ENCODE measurements around the gene RIMBP2. TPM values are rescaled to one million over a fixed set of nuclear protein-coding genes. Genes with fewer than 3 reads are reported as not detected.

RIMBP2 gene
- total and polyA plus RNA-seq, 7 experiments from 2014 or later = 0.05 TPM; not detected in 6

DNA sequence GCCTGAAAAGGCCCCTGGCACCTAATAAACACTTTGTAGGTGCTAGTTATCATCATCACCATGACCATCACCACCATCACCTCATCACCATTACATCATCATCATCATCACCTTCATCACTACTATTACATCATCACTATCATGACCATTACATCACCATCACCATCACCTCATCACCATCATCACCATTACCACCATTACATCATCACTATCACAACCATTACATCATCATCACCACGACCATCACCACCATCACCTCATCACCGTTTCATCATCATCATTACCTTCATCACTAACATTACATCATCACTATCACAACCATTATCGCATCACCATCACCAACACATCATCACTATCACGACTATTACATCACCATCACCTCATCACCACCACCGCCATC is 132.8 kb downstream of the RIMBP2 start:
- H3K4me1 ChIP-seq (ENCODE audit: control insufficient read depth in 2 of 2, insufficient read depth in 2 of 2, low read length in 2 of 2) = no peaks in the 10 kb centered on the region
- H3K4me3 Mint-ChIP-seq = no peak overlapping the region
- peaks cover 0 to 4% (median 0%) of the 10 kb centered on the region in 5 donors for H3K36me3 Mint-ChIP-seq
- H3K4me3 ChIP-seq (ENCODE audit: low read length) = no peak overlapping the region
- H3K9me3 ChIP-seq (ENCODE audit: control insufficient read depth in 2 of 3, low read length in 3 of 3) = peaks cover 0 to 5% (median 0%) of the 10 kb centered on the region in 3 experiments
- H3K36me3 ChIP-seq (ENCODE audit: control insufficient read depth in 2 of 3, insufficient read depth in 3 of 3, low read length in 3 of 3) = no peaks in the 10 kb centered on the region
- H3K27me3 Mint-ChIP-seq = peaks cover 0 to 25% (median 6%) of the 10 kb centered on the region in 5 donors
- H3K27ac Mint-ChIP-seq = no peak overlapping the region
- no peaks in the 10 kb centered on the region for H3K4me1 Mint-ChIP-seq
- DNase-seq = no peak
- intact Hi-C loops (cut with micrococcal nuclease) = no loop called here
- no peak overlapping the region for H3K27ac ChIP-seq (ENCODE audit: low read depth, low read length)
- peaks cover 0 to 13% (median 7%) of the 10 kb centered on the region in 11 donors for H3K9me3 Mint-ChIP-seq
- no peaks in the 10 kb centered on the region for H3K27me3 ChIP-seq (ENCODE audit: control insufficient read depth in 2 of 2, insufficient read depth in 2 of 2, low read length in 2 of 2)
- CTCF ChIA-PET = no interaction called here
- ATAC-seq = no peak
- POLR2A ChIA-PET = no interaction called here

GRCh38 chr12:130582286-130582685 is 133.8 kb downstream of the RIMBP2 start:
- POLR2A ChIA-PET = no interaction called here
- ATAC-seq = no peak
- peaks cover 0 to 18% (median 0%) of the 10 kb centered on the region in 5 donors for H3K27me3 Mint-ChIP-seq

GRCh38 chr12:130581782-130582181 is 134.3 kb downstream of the RIMBP2 start:
- DNase-seq = no peak
- ATAC-seq = no peak
- ChIA-PET CTCF (no interaction called here), POLR2A (no interaction called here)
- Mint-ChIP-seq H3K27ac (no peak overlapping the region), H3K27me3 (peaks cover 0 to 18% (median 0%) of the 10 kb centered on the region in 5 donors), H3K9me3 (peaks cover 0 to 9% (median 2%) of the 10 kb centered on the region in 11 donors), H3K4me3 (no peak overlapping the region), H3K36me3 (peaks cover 0 to 4% (median 0%) of the 10 kb centered on the region in 5 donors), H3K4me1 (no peaks in the 10 kb centered on the region)
- H3K4me1 ChIP-seq (ENCODE audit: control insufficient read depth in 2 of 2, insufficient read depth in 2 of 2, low read length in 2 of 2) = no peaks in the 10 kb centered on the region
- peaks cover 0 to 5% (median 0%) of the 10 kb centered on the region in 3 experiments for H3K9me3 ChIP-seq (ENCODE audit: control insufficient read depth in 2 of 3, low read length in 3 of 3)
- no peaks in the 10 kb centered on the region for H3K27me3 ChIP-seq (ENCODE audit: control insufficient read depth in 2 of 2, insufficient read depth in 2 of 2, low read length in 2 of 2)
- no peaks in the 10 kb centered on the region for H3K36me3 ChIP-seq (ENCODE audit: control insufficient read depth in 2 of 3, insufficient read depth in 3 of 3, low read length in 3 of 3)
- intact Hi-C loops (cut with micrococcal nuclease) = no loop called here
- H3K4me3 ChIP-seq (ENCODE audit: low read length) = no peak overlapping the region
- H3K27ac ChIP-seq (ENCODE audit: low read depth, low read length) = no peak overlapping the region

More at GRCh38 chr12:130582286-130582685, 133.8 kb downstream of the RIMBP2 start:
- H3K27ac Mint-ChIP-seq = no peak overlapping the region
- Histone ChIP-seq H3K4me3 (ENCODE audit: low read length) (no peak overlapping the region), H3K36me3 (ENCODE audit: control insufficient read depth in 2 of 3, insufficient read depth in 3 of 3, low read length in 3 of 3) (no peaks in the 10 kb centered on the region), H3K4me1 (ENCODE audit: control insufficient read depth in 2 of 2, insufficient read depth in 2 of 2, low read length in 2 of 2) (no peaks in the 10 kb centered on the region), H3K27ac (ENCODE audit: low read depth, low read length) (no peak overlapping the region), H3K9me3 (ENCODE audit: control insufficient read depth in 2 of 3, low read length in 3 of 3) (peaks cover 0 to 5% (median 0%) of the 10 kb centered on the region in 3 experiments), H3K27me3 (ENCODE audit: control insufficient read depth in 2 of 2, insufficient read depth in 2 of 2, low read length in 2 of 2) (no peaks in the 10 kb centered on the region)
- intact Hi-C loops (cut with micrococcal nuclease) = no loop called here
- peaks cover 0 to 4% (median 0%) of the 10 kb centered on the region in 5 donors for H3K36me3 Mint-ChIP-seq
- CTCF ChIA-PET = no interaction called here
- no peak for DNase-seq
- no peaks in the 10 kb centered on the region for H3K4me1 Mint-ChIP-seq
- H3K9me3 Mint-ChIP-seq = peaks cover 0 to 9% (median 2%) of the 10 kb centered on the region in 11 donors
- no peak overlapping the region for H3K4me3 Mint-ChIP-seq

- Histone ChIP-seq H3K4me3 (ENCODE audit: low read length) (no peak overlapping the region), H3K4me1 (ENCODE audit: control insufficient read depth in 2 of 2, insufficient read depth in 2 of 2, low read length in 2 of 2) (no peaks in the 10 kb centered on the region), H3K36me3 (ENCODE audit: control insufficient read depth in 2 of 3, insufficient read depth in 3 of 3, low read length in 3 of 3) (no peaks in the 10 kb centered on the region), H3K27me3 (ENCODE audit: control insufficient read depth in 2 of 2, insufficient read depth in 2 of 2, low read length in 2 of 2) (no peaks in the 10 kb centered on the region), H3K9me3 (ENCODE audit: control insufficient read depth in 2 of 3, low read length in 3 of 3) (peaks cover 0 to 1% (median 0%) of the 10 kb centered on the region in 3 experiments), H3K27ac (ENCODE audit: low read depth, low read length) (no peak overlapping the region)
- Mint-ChIP-seq H3K4me3 (no peak overlapping the region), H3K4me1 (no peaks in the 10 kb centered on the region), H3K36me3 (peaks cover 0 to 4% (median 0%) of the 10 kb centered on the region in 5 donors), H3K27me3 (peaks cover 0 to 12% (median 0%) of the 10 kb centered on the region in 5 donors), H3K27ac (no peak overlapping the region), H3K9me3 (peaks cover 0 to 6% (median 0%) of the 10 kb centered on the region in 11 donors)
- ATAC-seq = no peak
- intact Hi-C loops (cut with micrococcal nuclease) = no loop called here
- ChIA-PET CTCF (no interaction called here), POLR2A (no interaction called here)
- DNase-seq = no peak
Observed at GRCh38 chr12:130579231-130579630, 136.9 kb downstream of the RIMBP2 start.

DNA sequence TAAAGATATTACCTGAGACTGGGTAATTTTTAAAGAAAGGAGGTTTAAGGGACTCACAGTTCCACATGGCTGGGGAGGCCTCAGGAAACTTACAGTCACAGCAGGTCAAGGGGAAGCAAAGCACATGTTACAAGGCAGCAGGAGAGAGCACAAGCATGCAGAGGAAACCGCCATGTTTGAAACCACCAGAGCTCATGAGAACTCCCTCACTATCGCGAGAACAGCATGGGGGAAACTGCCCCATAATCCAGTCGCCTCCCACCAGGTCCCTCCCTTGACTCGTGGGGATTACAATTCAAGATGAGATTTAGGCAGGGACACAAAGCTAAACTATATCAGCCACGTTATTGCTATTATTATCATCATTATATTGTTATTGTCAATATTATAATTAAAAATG is 138.7 kb downstream of the RIMBP2 start:
- peaks cover 0 to 4% (median 0%) of the 10 kb centered on the region in 5 donors for H3K36me3 Mint-ChIP-seq
- no peak overlapping the region for H3K27ac Mint-ChIP-seq
- no peaks in the 10 kb centered on the region for H3K4me1 Mint-ChIP-seq
- no peak overlapping the region for H3K4me3 ChIP-seq (ENCODE audit: low read length)
- H3K4me3 Mint-ChIP-seq = no peak overlapping the region
- H3K27ac ChIP-seq (ENCODE audit: low read depth, low read length) = no peak overlapping the region
- no peaks in the 10 kb centered on the region for H3K4me1 ChIP-seq (ENCODE audit: control insufficient read depth in 2 of 2, insufficient read depth in 2 of 2, low read length in 2 of 2)
- intact Hi-C loops (cut with micrococcal nuclease) = no loop called here
- H3K9me3 Mint-ChIP-seq = peaks cover 0 to 6% (median 0%) of the 10 kb centered on the region in 11 donors
- no peaks in the 10 kb centered on the region for H3K36me3 ChIP-seq (ENCODE audit: control insufficient read depth in 2 of 3, insufficient read depth in 3 of 3, low read length in 3 of 3)
- peaks cover 0 to 15% (median 3%) of the 10 kb centered on the region in 5 donors for H3K27me3 Mint-ChIP-seq
- DNase-seq = no peak
- no peaks in the 10 kb centered on the region for H3K27me3 ChIP-seq (ENCODE audit: control insufficient read depth in 2 of 2, insufficient read depth in 2 of 2, low read length in 2 of 2)
- CTCF ChIA-PET = no interaction called here
- POLR2A ChIA-PET = no interaction called here
- H3K9me3 ChIP-seq (ENCODE audit: control insufficient read depth in 2 of 3, low read length in 3 of 3) = no peaks in the 10 kb centered on the region
- no peak for ATAC-seq

- Histone ChIP-seq H3K27me3 (ENCODE audit: control insufficient read depth in 2 of 2, insufficient read depth in 2 of 2, low read length in 2 of 2) (no peaks in the 10 kb centered on the region), H3K9me3 (ENCODE audit: control insufficient read depth in 2 of 3, low read length in 3 of 3) (no peaks in the 10 kb centered on the region), H3K4me3 (ENCODE audit: low read length) (no peak overlapping the region), H3K27ac (ENCODE audit: low read depth, low read length) (no peak overlapping the region), H3K36me3 (ENCODE audit: control insufficient read depth in 2 of 3, insufficient read depth in 3 of 3, low read length in 3 of 3) (no peaks in the 10 kb centered on the region), H3K4me1 (ENCODE audit: control insufficient read depth in 2 of 2, insufficient read depth in 2 of 2, low read length in 2 of 2) (no peaks in the 10 kb centered on the region)
- Mint-ChIP-seq H3K36me3 (peaks cover 0 to 4% (median 0%) of the 10 kb centered on the region in 5 donors), H3K27ac (no peak overlapping the region), H3K9me3 (peaks cover 0 to 5% (median 0%) of the 10 kb centered on the region in 11 donors), H3K27me3 (peaks cover 0 to 18% (median 3%) of the 10 kb centered on the region in 5 donors), H3K4me3 (no peak overlapping the region), H3K4me1 (no peaks in the 10 kb centered on the region)
- ChIA-PET POLR2A (no interaction called here), CTCF (no interaction called here)
- DNase-seq (no peak), ATAC-seq (no peak)
- intact Hi-C loops (cut with micrococcal nuclease) = no loop called here
Observed at GRCh38 chr12:130576371-130576816, 139.7 kb downstream of the RIMBP2 start.

DNA sequence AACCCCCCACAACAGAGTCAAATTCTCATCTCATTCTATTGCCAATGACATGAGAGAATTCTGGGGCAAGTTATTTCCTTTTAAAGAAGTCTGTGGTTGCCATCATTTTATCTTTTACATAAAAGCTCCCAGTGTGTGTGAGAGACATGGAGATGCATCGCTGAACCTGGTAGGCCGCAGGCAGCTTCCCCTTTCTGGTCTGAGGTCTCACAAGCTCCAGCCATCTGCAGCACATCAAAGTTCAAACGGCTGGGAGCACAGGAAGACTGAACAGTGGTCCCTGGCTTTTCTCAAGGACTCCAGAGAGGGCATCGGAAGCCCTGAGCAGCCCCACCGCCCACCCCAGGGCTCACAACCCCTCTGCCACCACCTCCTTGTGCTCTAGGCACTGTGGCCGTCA is 141.7 kb downstream of the RIMBP2 start:
- Mint-ChIP-seq H3K4me1 (peaks cover 0 to 3% (median 0%) of the 10 kb centered on the region in 7 donors), H3K36me3 (no peaks in the 10 kb centered on the region), H3K27ac (no peak overlapping the region), H3K4me3 (no peak overlapping the region), H3K27me3 (peaks cover 0 to 15% (median 3%) of the 10 kb centered on the region in 5 donors), H3K9me3 (peaks cover 0 to 4% (median 0%) of the 10 kb centered on the region in 11 donors)
- Histone ChIP-seq H3K36me3 (ENCODE audit: control insufficient read depth in 2 of 3, insufficient read depth in 3 of 3, low read length in 3 of 3) (no peaks in the 10 kb centered on the region), H3K9me3 (ENCODE audit: control insufficient read depth in 2 of 3, low read length in 3 of 3) (no peaks in the 10 kb centered on the region), H3K27ac (ENCODE audit: low read depth, low read length) (no peak overlapping the region), H3K4me3 (ENCODE audit: low read length) (no peak overlapping the region), H3K4me1 (ENCODE audit: control insufficient read depth in 2 of 2, insufficient read depth in 2 of 2, low read length in 2 of 2) (no peaks in the 10 kb centered on the region), H3K27me3 (ENCODE audit: control insufficient read depth in 2 of 2, insufficient read depth in 2 of 2, low read length in 2 of 2) (no peaks in the 10 kb centered on the region)
- POLR2A ChIA-PET = no interaction called here
- CTCF ChIA-PET = no interaction called here
- no peak for ATAC-seq
- intact Hi-C loops (cut with micrococcal nuclease) = no loop called here
- DNase-seq = no peak

Data from naive thymus-derived CD4-positive, alpha-beta T cell (primary cell).